Stomach (tissue), 9 donors: ENCODE results near the gene ABCC5. TPM values are rescaled to one million over a fixed set of nuclear protein-coding genes. Genes with fewer than 3 reads are reported as not detected.
A peak's percentile ranks its signal among the peaks of the same experiment; 100 is the strongest.

ENCODE experiments used
- DNase-seq, 2 donors: peaks; one replicate each; pipeline versions ENCODE4 v3.0.0 to v3.0.0-alpha.2; 2013 to 2019
- H3K27ac ChIP-seq, 5 donors: fragments of 200-600 bp in 4 of 5; sonication (generic) in 4 of 5; one replicate each; pipeline ENCODE4 v1.5.1; 2013 to 2019; ENCODE audit warnings: mild to moderate bottlenecking in 1 of 5, moderate library complexity in 1 of 5
- H3K27me3 ChIP-seq, 3 donors: fragments of 200-600 bp; sonication (generic); one replicate each; pipeline ENCODE4 v1.5.1; 2017 to 2019; ENCODE audit warnings: mixed run types in 1 of 3
- H3K36me3 ChIP-seq, 4 donors: fragments of 200-600 bp; sonication (generic); 1 replicate in 3 of 4; 2 replicates in 1 of 4; pipeline ENCODE4 v1.5.1; 2016 to 2019
- H3K4me1 ChIP-seq, 4 donors: fragments of 200-600 bp; sonication (generic); one replicate each; pipeline ENCODE4 v1.5.1; 2016 to 2019
- H3K4me3 ChIP-seq, 4 donors: fragments of 200-600 bp; sonication (generic) in 3 of 4; one replicate each; pipeline ENCODE4 v1.5.1; 2016 to 2019; ENCODE audit warnings: mild to moderate bottlenecking in 1 of 4
- H3K9me3 ChIP-seq, 4 donors: fragments of 200-600 bp; sonication (generic); one replicate each; pipeline ENCODE4 v1.5.1; 2016 to 2019
- CTCF ChIP-seq, 7 experiments: fragments of 450-650 bp in 4 of 7; fragments of 200-600 bp in 3 of 7; sonication (generic) in 3 of 7; IDR thresholded peaks; one replicate each; pipeline ENCODE4 v1.5.1; 2016 to 2019; ENCODE audit warnings: antibody characterized with exemption in 7 of 7, control low read depth in 2 of 7, mild to moderate bottlenecking in 1 of 7
- EP300 ChIP-seq: sonication (generic); formaldehyde crosslinking; IDR thresholded peaks from one replicate; pipeline ENCODE4 v1.6.1; 2017; ENCODE audit warnings: antibody characterized with exemption
- POLR2A ChIP-seq, 4 donors: fragments of 450-650 bp; IDR thresholded peaks; one replicate each; pipeline ENCODE4 v1.6.1; 2016; ENCODE audit warnings: antibody characterized with exemption in 4 of 4, control low read depth in 2 of 4, mild to moderate bottlenecking in 1 of 4, moderate library complexity in 1 of 4
- POLR2AphosphoS5 ChIP-seq, 3 donors: sonication (generic); formaldehyde crosslinking; IDR thresholded peaks; one replicate each; pipeline ENCODE4 v1.6.1; 2016; ENCODE audit warnings: antibody characterized with exemption in 3 of 3
- WGBS, 5 donors: extraction: QIAGEN DNeasy Blood & Tissue Kit in 3 of 5; methylation state at CpG; one replicate each; pipeline versions ENCODE4 v1.1.5 to v1.1.7; 2013 to 2018; 5-methylcytosine and 5-hydroxymethylcytosine counted together
- intact Hi-C: fragments of 100-400 bp; cut with DNase I; formaldehyde crosslinking; loops from one replicate; pipeline ENCODE4 v1.15.1; 2023; ENCODE audit warnings: low total_unique reads
- polyA plus RNA-seq, 3 donors: library from polyadenylated mRNA; stranded (reverse); fragments of 200-250 nt; gene quantifications; one replicate each; pipeline ENCODE4 v1.2.3, GENCODE V29; 2013
- total RNA-seq, 5 donors: library from RNA; depleted of rRNA; stranded (reverse); fragments of >200 nt; gene quantifications; one replicate each; pipeline versions ENCODE4 v1.1.0 to v1.2.3, GENCODE V29; 2014 to 2016
- donor health status: healthy with polysubstance abuse.
- donor health status: Bipolar disorder and iron deficiency.
- donor health status: healthy.

Gene ABCC5
- total and polyA plus RNA-seq, 8 donors = 16.6 to 241 (median 78.3) TPM

- H3K9me3 ChIP-seq = no peaks in the 10 kb centered on the region
- TF ChIP-seq POLR2AphosphoS5 (IDR thresholded peaks at IDR 0.05) (no peak), EP300 (no peak), CTCF (IDR thresholded peaks at IDR 0.05) (no peak)
- no peak overlapping the region for H3K27ac ChIP-seq
- H3K36me3 ChIP-seq = no peaks in the 10 kb centered on the region
- H3K4me1 ChIP-seq = no peaks in the 10 kb centered on the region
- DNase-seq = no peak
- no peaks in the 10 kb centered on the region for H3K27me3 ChIP-seq
- H3K4me3 ChIP-seq = no peak overlapping the region
- intact Hi-C loops = no loop called here
- WGBS, 5 donors = 41 to 47% (median 45%) methylated on average over 7 of the region's 7 CpGs
Measured at GRCh38 chr3:184059424-184059823, 41.7 kb upstream of the ABCC5 start.

GRCh38 chr3:184058029-184058428 is 40.3 kb upstream of the ABCC5 start:
- TF ChIP-seq EP300 (no peak), POLR2A (IDR thresholded peaks at IDR 0.05) (no peak), POLR2AphosphoS5 (IDR thresholded peaks at IDR 0.05) (no peak), CTCF (IDR thresholded peaks at IDR 0.05) (no peak)
- Histone ChIP-seq H3K27ac (no peak overlapping the region), H3K4me1 (no peaks in the 10 kb centered on the region), H3K9me3 (no peaks in the 10 kb centered on the region), H3K27me3 (no peaks in the 10 kb centered on the region), H3K4me3 (no peak overlapping the region), H3K36me3 (no peaks in the 10 kb centered on the region)
- intact Hi-C loops = no loop called here
- DNase-seq = no peak
- 70 to 75% (median 73%) methylated on average over 9 of the region's 9 CpGs for WGBS, 5 donors

GRCh38 chr3:184052767-184053166 is 35.1 kb upstream of the ABCC5 start, which contains the start of gene HTR3C:
HTR3C (plus strand) TSS chr3:184053047; CDS start chr3:184053081, 34 bp downstream.
- TF ChIP-seq POLR2AphosphoS5 (IDR thresholded peaks at IDR 0.05) = no peak
- DNase-seq = no peak
- Histone ChIP-seq H3K27ac (no peak within 1 kb of the TSS), H3K27me3 (no peaks in the 10 kb centered on the region), H3K4me3 (no peak within 1 kb of the TSS), H3K9me3 (no peaks in the 10 kb centered on the region), H3K36me3 (no peaks in the 10 kb centered on the region), H3K4me1 (no peaks in the 10 kb centered on the region)
- WGBS, 5 donors = 60 to 71% (median 70%) methylated on average over 4 of the region's 4 CpGs
- intact Hi-C loops = no loop called here

- Histone ChIP-seq H3K9me3 (no peaks in the 10 kb centered on the region), H3K4me1 (no peaks in the 10 kb centered on the region), H3K36me3 (no peaks in the 10 kb centered on the region), H3K4me3 (no peak overlapping the region), H3K27ac (no peak overlapping the region), H3K27me3 (no peaks in the 10 kb centered on the region)
- TF ChIP-seq CTCF (IDR thresholded peaks at IDR 0.05) = no peak
- TF ChIP-seq POLR2AphosphoS5 (IDR thresholded peaks at IDR 0.05) = no peak
- TF ChIP-seq POLR2A (IDR thresholded peaks at IDR 0.05) = no peak
- no peak for TF ChIP-seq EP300
- peak in 1 of 2 donors; percentile 80 for DNase-seq
- WGBS, 5 donors = 75 to 81% (median 80%) methylated on average over 7 of the region's 7 CpGs
- intact Hi-C loops = no loop called here
Measured at GRCh38 chr3:184050217-184050847, 32.6 kb upstream of the ABCC5 start.

- Histone ChIP-seq H3K36me3 (no peaks in the 10 kb centered on the region), H3K27ac (no peak overlapping the region), H3K4me1 (no peaks in the 10 kb centered on the region), H3K4me3 (no peak overlapping the region), H3K9me3 (no peaks in the 10 kb centered on the region), H3K27me3 (no peaks in the 10 kb centered on the region)
- intact Hi-C loops = no loop called here
- no peak for DNase-seq
- 73 to 90% (median 80%) methylated on average over 5 of the region's 5 CpGs for WGBS, 5 donors
- no peak for TF ChIP-seq CTCF (IDR thresholded peaks at IDR 0.05)
- TF ChIP-seq POLR2A (IDR thresholded peaks at IDR 0.05) = no peak
- TF ChIP-seq POLR2AphosphoS5 (IDR thresholded peaks at IDR 0.05) = no peak
- no peak for TF ChIP-seq EP300
Measured at GRCh38 chr3:184045995-184046394, 28.3 kb upstream of the ABCC5 start.
